B cell (primary cell): Measurements from ENCODE around the gene SETBP1. TPM values are rescaled to one million over a fixed set of nuclear protein-coding genes. Genes with fewer than 3 reads are reported as not detected.

Experiments used
- ATAC-seq: fragments of 200-7000 bp; cut with Tn5 transposase; one replicate; pipeline ENCODE4 v1.10.0; 2021; ENCODE audit warnings: low read depth, mild to moderate bottlenecking, moderate number of reproducible peaks, moderate library complexity
- CTCF ChIA-PET: fragments of 350-600 bp; sonication (Branson Sonifier 250); formaldehyde crosslinking; loops from one replicate; lab custom pipeline; 2021; ENCODE audit warnings: antibody characterized with exemption, inconsistent platforms; lab: Charles Lee
- POLR2A ChIA-PET: fragments of 350-600 bp; sonication (Branson Sonifier 250); formaldehyde crosslinking; loops from one replicate; lab custom pipeline; 2021; ENCODE audit warnings: antibody characterized with exemption; lab: Charles Lee
- DNase-seq: peaks from one replicate; pipeline ENCODE4 v3.0.0; 2013
- H2AFZ ChIP-seq: 2 replicates; pipeline ENCODE4 v1.6.1; 2012; ENCODE audit warnings: mild to moderate bottlenecking, low read depth, low read length; ENCODE audit not compliant: insufficient read depth, poor library complexity, severe bottlenecking
- H3K27ac ChIP-seq, 2 donors: 1 replicate in 1 of 2; 2 replicates in 1 of 2; pipeline ENCODE4 v1.5.1; 2012 to 2013; ENCODE audit warnings: low read length in 2 of 2, mild to moderate bottlenecking in 2 of 2, moderate library complexity in 1 of 2
- H3K27me3 ChIP-seq, 4 experiments: fragments of 200-600 bp in 1 of 4; sonication (generic) in 1 of 4; replicated peaks in 1 of 4; 1 replicate in 2 of 4; 2 replicates in 2 of 4; pipeline versions ENCODE4 v1.6.1 to v1.7.0; 2013 to 2016; ENCODE audit warnings: low read length in 3 of 4, mild to moderate bottlenecking in 2 of 4, mixed read lengths in 1 of 4, moderate library complexity in 1 of 4; ENCODE audit not compliant: insufficient read depth in 4 of 4, control insufficient read depth in 3 of 4; ENCODE audit errors: control extremely low read depth in 1 of 4
- H3K36me3 ChIP-seq, 2 experiments: replicated peaks in 1 of 2; 1 replicate in 1 of 2; 2 replicates in 1 of 2; pipeline versions ENCODE4 v1.6.1 to v1.7.1; 2013; ENCODE audit warnings: low read length in 1 of 2; ENCODE audit not compliant: insufficient read depth in 2 of 2, control insufficient read depth in 1 of 2; ENCODE audit errors: control extremely low read depth in 1 of 2, extremely low read depth in 1 of 2
- H3K4me1 ChIP-seq, 2 donors: fragments of 200-600 bp in 1 of 2; sonication (generic) in 1 of 2; 1 replicate in 1 of 2; 2 replicates in 1 of 2; pipeline versions ENCODE4 v1.5.1 to v1.6.1; 2013 to 2017; ENCODE audit warnings: low read length in 2 of 2; ENCODE audit not compliant: control insufficient read depth in 2 of 2, insufficient read depth in 2 of 2
- H3K4me2 ChIP-seq: replicated peaks from 2 replicates; pipeline ENCODE3; 2012; ENCODE audit warnings: mild to moderate bottlenecking, low read depth, low read length; ENCODE audit not compliant: poor library complexity, severe bottlenecking
- H3K4me3 ChIP-seq, 5 experiments: fragments of 200-600 bp in 1 of 5; sonication (generic) in 1 of 5; 1 replicate in 3 of 5; 2 replicates in 2 of 5; pipeline versions ENCODE4 v1.5.1 to v1.7.0; 2011 to 2016; ENCODE audit warnings: low read length in 4 of 5, mild to moderate bottlenecking in 4 of 5, low read depth in 2 of 5, control low read depth in 1 of 5, moderate library complexity in 1 of 5; ENCODE audit not compliant: insufficient read depth in 1 of 5; ENCODE audit errors: control extremely low read depth in 1 of 5, extremely low read depth in 1 of 5
- H3K79me2 ChIP-seq: fragments of 200-600 bp; sonication (generic); one replicate; pipeline ENCODE4 v1.6.0; 2016; ENCODE audit warnings: low read length; ENCODE audit not compliant: control insufficient read depth, insufficient read depth
- H3K9ac ChIP-seq: fragments of 200-600 bp; sonication (generic); 2 replicates; pipeline ENCODE4 v1.6.1; 2017; ENCODE audit warnings: mild to moderate bottlenecking, low read length, moderate library complexity
- H3K9me3 ChIP-seq, 3 donors: one replicate each; pipeline versions ENCODE4 v1.6.1 to v1.7.1; 2013; ENCODE audit warnings: low read length in 2 of 3; ENCODE audit not compliant: control insufficient read depth in 2 of 3, insufficient read depth in 1 of 3; ENCODE audit errors: control extremely low read depth in 1 of 3
- H4K20me1 ChIP-seq: 2 replicates; pipeline ENCODE4 v1.6.0; 2012; ENCODE audit warnings: mild to moderate bottlenecking, low read length; ENCODE audit not compliant: insufficient read depth, control insufficient read depth, poor library complexity, severe bottlenecking
- H3K27ac Mint-ChIP-seq: one replicate; pipeline ENCODE4 v1.8.0; 2021; ENCODE audit warnings: mixed read lengths
- H3K27me3 Mint-ChIP-seq: one replicate; pipeline ENCODE4 v1.8.0; 2021; ENCODE audit warnings: mixed read lengths
- H3K4me1 Mint-ChIP-seq: one replicate; pipeline ENCODE4 v1.8.0; 2021; ENCODE audit warnings: mixed read lengths
- H3K4me3 Mint-ChIP-seq: one replicate; pipeline ENCODE4 v1.8.0; 2021; ENCODE audit warnings: mixed read lengths
- H3K9me3 Mint-ChIP-seq: one replicate; pipeline ENCODE4 v1.8.0; 2022; ENCODE audit warnings: mixed read lengths; ENCODE audit not compliant: insufficient read depth
- EZH2 ChIP-seq: IDR thresholded peaks from 2 replicates; pipeline ENCODE4 v1.6.1; 2012; ENCODE audit warnings: borderline replicate concordance, low read depth, mild to moderate bottlenecking, moderate library complexity, low read length; ENCODE audit not compliant: insufficient read depth, poor library complexity, severe bottlenecking
- WGBS: methylation state at CpG from one replicate; pipeline ENCODE4 v1.1.5; 2013; ENCODE audit warnings: missing lambda C conversion rate; ENCODE audit not compliant: insufficient coverage; 5-methylcytosine and 5-hydroxymethylcytosine counted together
- intact Hi-C: fragments of 100-400 bp; cut with micrococcal nuclease; formaldehyde crosslinking; loops from one replicate; pipeline ENCODE4 v1.10.0; 2022
- polyA plus RNA-seq: library from polyadenylated mRNA; depleted of rRNA; stranded (reverse); fragments of >200 nt; gene quantifications from 2 replicates; pipeline ENCODE4 v1.2.3, GENCODE V29; 2012
- total RNA-seq, 2 donors: library from RNA; stranded (reverse); fragments of 120-200 nt in 1 of 2; gene quantifications; 1 replicate in 1 of 2; 2 replicates in 1 of 2; pipeline versions ENCODE4 v1.2.3 to v1.2.4, GENCODE V29; 2013 to 2022
- TF ChIP-seq, protein P1 (sequence below): fragments of 200-600 bp; IDR thresholded peaks from one replicate; pipeline ENCODE4 v1.8.0; 2022; ENCODE audit warnings: antibody characterized with exemption, mild to moderate bottlenecking

Gene SETBP1
- total and polyA plus RNA-seq, 2 donors (not counting 1 experiment from before 2014, with no cell fraction given), result 15.1 to 129 TPM

DNA sequence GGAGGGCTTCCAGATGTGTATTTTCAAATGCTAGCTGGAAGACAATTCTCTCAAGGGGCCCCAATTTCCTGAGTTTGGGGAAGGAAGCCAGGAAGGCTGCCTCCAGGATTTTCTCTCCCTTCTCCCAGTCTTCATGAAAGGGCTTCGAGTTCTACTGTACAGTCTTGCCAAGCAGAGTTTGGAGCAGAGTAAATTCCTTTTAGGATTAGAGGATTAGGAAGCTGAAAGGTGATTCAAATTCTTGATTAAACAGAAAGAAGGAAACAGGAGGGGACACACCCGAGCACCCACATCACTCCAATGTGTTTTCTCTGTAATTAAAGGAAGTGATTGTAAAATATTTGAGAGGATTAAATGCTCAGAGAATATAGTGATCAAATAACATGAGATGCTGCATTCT lies 217.8 kb downstream of the SETBP1 start:
- H3K4me3 ChIP-seq, result no peak overlapping the region
- CTCF ChIA-PET, result no interaction called here
- intact Hi-C loops, result no loop called here
- no peak overlapping the region for H3K4me3 Mint-ChIP-seq
- H3K27ac ChIP-seq, result no peak overlapping the region
- no peak overlapping the region for H2AFZ ChIP-seq
- POLR2A ChIA-PET, result no interaction called here
- WGBS, result no CpG with 5 or more reads among the region's 2 CpGs
- peaks cover 6% of the 10 kb centered on the region in 2 donors for H3K4me1 ChIP-seq
- H3K27me3 ChIP-seq, result no peaks in the 10 kb centered on the region
- no peaks in the 10 kb centered on the region for H3K9me3 ChIP-seq
- peaks cover 52% of the 10 kb centered on the region for H3K4me1 Mint-ChIP-seq
- no peaks in the 10 kb centered on the region for H3K27me3 Mint-ChIP-seq
- peaks cover 0 to 4% of the 10 kb centered on the region in 2 experiments for H3K36me3 ChIP-seq
- H3K4me2 ChIP-seq, result no peak overlapping the region
- TF ChIP-seq EZH2, result no peak
- TF ChIP-seq, protein P1, sequence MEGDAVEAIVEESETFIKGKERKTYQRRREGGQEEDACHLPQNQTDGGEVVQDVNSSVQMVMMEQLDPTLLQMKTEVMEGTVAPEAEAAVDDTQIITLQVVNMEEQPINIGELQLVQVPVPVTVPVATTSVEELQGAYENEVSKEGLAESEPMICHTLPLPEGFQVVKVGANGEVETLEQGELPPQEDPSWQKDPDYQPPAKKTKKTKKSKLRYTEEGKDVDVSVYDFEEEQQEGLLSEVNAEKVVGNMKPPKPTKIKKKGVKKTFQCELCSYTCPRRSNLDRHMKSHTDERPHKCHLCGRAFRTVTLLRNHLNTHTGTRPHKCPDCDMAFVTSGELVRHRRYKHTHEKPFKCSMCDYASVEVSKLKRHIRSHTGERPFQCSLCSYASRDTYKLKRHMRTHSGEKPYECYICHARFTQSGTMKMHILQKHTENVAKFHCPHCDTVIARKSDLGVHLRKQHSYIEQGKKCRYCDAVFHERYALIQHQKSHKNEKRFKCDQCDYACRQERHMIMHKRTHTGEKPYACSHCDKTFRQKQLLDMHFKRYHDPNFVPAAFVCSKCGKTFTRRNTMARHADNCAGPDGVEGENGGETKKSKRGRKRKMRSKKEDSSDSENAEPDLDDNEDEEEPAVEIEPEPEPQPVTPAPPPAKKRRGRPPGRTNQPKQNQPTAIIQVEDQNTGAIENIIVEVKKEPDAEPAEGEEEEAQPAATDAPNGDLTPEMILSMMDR, result no peak
- no peak overlapping the region for H3K9ac ChIP-seq
- H3K9me3 Mint-ChIP-seq, result no peaks in the 10 kb centered on the region
- H3K79me2 ChIP-seq, result peaks cover 70% of the 10 kb centered on the region
- ATAC-seq (no peak), DNase-seq (no peak)
- H3K27ac Mint-ChIP-seq, result no peak overlapping the region
- peaks cover 12% of the 10 kb centered on the region for H4K20me1 ChIP-seq

DNA sequence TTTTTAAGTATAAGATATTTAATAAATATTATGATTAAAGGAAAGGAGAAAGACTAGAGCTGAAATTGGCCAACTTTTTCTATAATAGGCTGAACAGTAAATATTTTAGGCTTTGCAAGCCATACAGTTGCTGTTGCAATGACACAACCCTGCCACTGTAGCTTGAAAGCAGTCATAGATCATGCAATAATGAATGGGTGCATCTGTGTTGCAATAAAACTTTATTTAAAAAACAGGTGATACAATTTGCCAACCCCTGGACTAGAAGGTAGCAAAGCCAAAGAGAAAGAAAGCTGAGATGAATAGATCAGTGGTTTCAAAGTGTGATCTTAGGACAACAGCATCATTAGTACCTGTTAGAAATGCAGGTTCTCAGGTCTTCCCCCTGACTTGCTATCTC lies 219.1 kb downstream of the SETBP1 start:
- H2AFZ ChIP-seq, result no peak overlapping the region
- ChIA-PET POLR2A (no interaction called here), CTCF (interaction anchor here (1.0 to 2.2 kb wide), 2 partner anchors 8 to 313 kb away, joined by 3 to 4 read pairs; no protein-coding TSS in a partner anchor)
- no peak overlapping the region for H3K4me3 ChIP-seq
- DNase-seq, result no peak
- H3K9ac ChIP-seq, result no peak overlapping the region
- TF ChIP-seq EZH2, result no peak
- TF ChIP-seq, protein P1, result no peak
- H3K4me1 ChIP-seq, result peaks cover 3 to 6% of the 10 kb centered on the region in 2 donors
- H3K9me3 ChIP-seq, result peaks cover 0 to 6% (median 1%) of the 10 kb centered on the region in 3 donors
- H4K20me1 ChIP-seq, result peaks cover 13% of the 10 kb centered on the region
- no peak overlapping the region for H3K4me2 ChIP-seq
- no peak for ATAC-seq
- no peaks in the 10 kb centered on the region for H3K27me3 ChIP-seq
- Mint-ChIP-seq H3K27me3 (no peaks in the 10 kb centered on the region), H3K27ac (no peak overlapping the region), H3K4me1 (peaks cover 42% of the 10 kb centered on the region), H3K9me3 (no peaks in the 10 kb centered on the region), H3K4me3 (no peak overlapping the region)
- peaks cover 63% of the 10 kb centered on the region for H3K79me2 ChIP-seq
- intact Hi-C loops, result loop anchor here (10.0 kb wide), 1 partner anchor 315 kb away; no protein-coding TSS in a partner anchor
- H3K27ac ChIP-seq, result no peak overlapping the region
- H3K36me3 ChIP-seq, result peaks cover 0 to 13% of the 10 kb centered on the region in 2 experiments
